HT1080 (cell line): ENCODE measurements around the gene TRDN. TPM values are rescaled to one million over a fixed set of nuclear protein-coding genes. Genes with fewer than 3 reads are reported as not detected.
"Not testable (repeated sequence)": the region's sequence is repeated elsewhere in the genome, so short reads cannot be mapped to it uniquely, and the experiment has no call there.

ENCODE experiments used
- DNase-seq: peaks from one replicate; pipeline ENCODE4 v3.0.0-alpha.2; 2015; ENCODE audit warnings: low read depth
- total RNA-seq: library from RNA; depleted of rRNA; stranded (reverse); fragments of >200 nt; shearing (Covaris generic); gene quantifications from 2 replicates; pipeline ENCODE4 v1.2.3, GENCODE V29; 2014

TRDN gene
- total RNA-seq, 1 experiment from 2014 or later = not detected

DNA sequence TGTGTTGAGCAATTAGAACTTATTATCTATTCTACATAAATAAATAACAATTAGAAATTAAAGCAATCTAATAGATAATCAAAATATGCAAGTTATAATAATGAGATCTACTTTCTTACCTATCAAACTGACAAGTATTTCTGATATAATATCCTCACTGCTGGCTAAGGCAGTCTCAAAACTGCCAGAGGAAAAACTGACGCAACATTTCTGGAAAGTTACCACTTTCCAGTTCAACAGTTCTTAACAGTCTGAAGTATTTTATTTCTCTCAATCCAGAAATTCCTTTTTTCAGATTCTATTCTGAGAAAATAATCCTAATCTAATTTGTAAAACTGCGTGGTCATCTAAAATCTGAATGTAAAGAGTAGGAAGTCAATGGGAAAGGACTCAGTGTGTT is 121.0 kb downstream of the TRDN start:
- DNase-seq = no peak

GRCh38 chr6:123509112-123509511 is 127.6 kb downstream of the TRDN start:
- no peak for DNase-seq

GRCh38 chr6:123508290-123508689 is 128.5 kb downstream of the TRDN start:
- DNase-seq = no peak

DNA sequence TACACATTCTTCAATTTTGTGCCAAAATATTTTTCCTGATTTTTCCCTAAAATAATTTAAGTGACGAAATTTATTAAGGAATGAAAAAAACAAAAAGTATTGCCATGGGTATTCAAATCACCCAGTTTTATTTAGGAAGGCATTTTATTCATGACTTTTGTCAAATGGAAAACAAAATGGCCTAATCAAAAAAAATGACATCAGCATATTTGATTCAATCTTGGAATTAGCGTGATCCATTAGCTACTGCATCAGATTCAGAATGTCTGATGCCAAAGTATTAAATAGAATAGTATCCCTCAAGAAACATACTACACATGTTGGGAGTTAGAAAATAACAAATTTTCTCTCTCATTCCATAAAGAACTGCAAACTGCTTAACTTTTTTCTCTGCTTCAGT is 129.2 kb downstream of the TRDN start:
- no peak for DNase-seq

- no peak for DNase-seq
Measured at GRCh38 chr6:123503619-123504018, 133.1 kb downstream of the TRDN start.

- DNase-seq = no peak
Measured at GRCh38 chr6:123497025-123497424, 139.7 kb downstream of the TRDN start.

- DNase-seq = no peak
Measured at GRCh38 chr6:123489589-123489988, 147.2 kb downstream of the TRDN start.

DNA sequence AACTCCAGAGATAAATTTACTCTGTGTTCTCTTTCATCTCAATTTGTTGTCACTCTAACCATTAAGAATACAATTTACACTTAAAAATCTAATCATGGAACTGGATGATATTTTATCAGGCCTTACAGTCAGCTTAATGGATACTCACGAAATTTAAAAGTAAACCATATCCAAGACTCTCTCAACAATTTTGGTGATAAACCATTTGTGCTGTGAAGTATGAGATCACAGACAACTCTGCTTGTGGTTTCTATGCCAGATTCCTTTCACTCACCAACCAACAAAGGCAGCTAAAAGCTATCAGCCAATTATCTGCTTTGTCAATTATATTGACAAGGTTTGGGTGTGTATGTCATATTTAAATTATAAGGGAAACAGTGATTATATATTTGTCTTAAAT is 155.8 kb downstream of the TRDN start:
- no peak for DNase-seq

DNA sequence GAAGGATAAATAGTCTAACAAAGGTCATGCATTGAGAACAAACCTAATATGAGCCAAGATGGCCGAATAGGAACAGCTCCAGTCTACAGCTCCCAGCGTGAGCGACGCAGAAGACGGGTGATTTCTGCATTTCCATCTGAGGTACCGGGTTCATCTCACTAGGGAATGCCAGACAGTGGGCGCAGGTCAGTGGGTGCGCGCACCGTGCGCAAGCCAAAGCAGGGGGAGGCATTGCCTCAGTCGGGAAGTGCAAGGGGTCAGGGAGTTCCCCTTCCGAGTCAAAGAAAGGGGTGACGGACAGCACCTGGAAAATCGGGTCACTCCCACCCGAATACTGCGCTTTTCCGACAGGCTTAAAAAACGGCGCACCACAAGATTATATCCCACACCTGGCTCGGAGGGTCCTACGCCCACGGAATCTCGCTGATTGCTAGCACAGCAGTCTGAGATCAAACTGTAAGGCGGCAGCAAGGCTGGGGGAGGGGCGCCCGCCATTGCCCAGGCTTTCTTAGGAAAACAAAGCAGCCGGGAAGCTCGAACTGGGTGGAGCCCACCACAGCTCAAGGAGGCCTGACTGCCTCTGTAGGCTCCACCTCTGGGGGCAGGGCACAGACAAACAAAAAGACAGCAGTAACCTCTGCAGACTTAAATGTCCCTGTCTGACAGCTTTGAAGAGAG is 164.6 kb downstream of the TRDN start:
- not testable (repeated sequence) for DNase-seq

- DNase-seq = peak; percentile 40
Measured at GRCh38 chr6:123467392-123467791, 169.4 kb downstream of the TRDN start.

DNA sequence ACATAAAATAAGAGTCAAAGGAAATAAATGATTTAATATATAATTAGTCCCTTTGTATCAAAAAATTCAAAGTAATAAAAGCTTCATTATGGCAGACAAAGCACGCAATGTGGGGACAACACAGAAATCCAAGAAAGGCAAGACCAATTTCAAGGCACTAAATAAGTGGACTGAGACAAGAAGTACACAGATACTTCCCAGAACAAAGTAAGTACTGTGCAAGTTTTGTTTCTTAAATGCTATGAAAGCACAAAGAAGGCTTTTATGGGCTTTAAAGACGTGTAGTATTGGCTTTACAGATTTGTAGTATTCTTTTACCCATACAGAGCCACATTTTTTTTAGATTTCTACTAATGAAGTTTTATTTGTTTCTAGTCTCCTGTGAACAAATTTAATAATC is 174.6 kb downstream of the TRDN start:
- no peak for DNase-seq

DNA sequence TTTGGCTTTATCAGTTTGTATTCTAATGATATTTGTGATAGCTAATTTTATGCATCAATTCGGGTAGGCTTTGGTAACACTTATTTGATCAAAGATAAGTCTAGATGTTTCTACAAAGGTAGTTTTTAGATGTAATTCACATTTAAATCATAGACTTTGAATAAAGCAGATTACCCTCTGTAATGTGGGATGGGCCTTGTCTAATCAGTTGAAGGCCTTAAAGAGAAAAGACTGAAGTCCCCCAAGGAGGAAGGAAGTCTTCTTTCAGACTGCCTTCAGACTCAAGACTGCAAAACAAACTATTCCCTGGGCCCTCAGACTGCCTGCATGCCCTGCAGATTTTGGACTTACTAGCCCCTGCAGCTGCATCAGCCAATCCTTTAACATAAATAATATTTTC is 178.5 kb downstream of the TRDN start:
- DNase-seq = no peak

GRCh38 chr6:123456836-123457235 is 179.9 kb downstream of the TRDN start:
- no peak for DNase-seq

GRCh38 chr6:123454448-123454847 is 182.3 kb downstream of the TRDN start:
- DNase-seq = no peak

GRCh38 chr6:123453071-123453470 is 183.7 kb downstream of the TRDN start:
- DNase-seq = not testable (repeated sequence)

GRCh38 chr6:123448306-123448884 is 188.4 kb downstream of the TRDN start:
- peak; percentile 11 for DNase-seq

- no peak for DNase-seq
Measured at GRCh38 chr6:123447315-123447937, 189.3 kb downstream of the TRDN start.

DNA sequence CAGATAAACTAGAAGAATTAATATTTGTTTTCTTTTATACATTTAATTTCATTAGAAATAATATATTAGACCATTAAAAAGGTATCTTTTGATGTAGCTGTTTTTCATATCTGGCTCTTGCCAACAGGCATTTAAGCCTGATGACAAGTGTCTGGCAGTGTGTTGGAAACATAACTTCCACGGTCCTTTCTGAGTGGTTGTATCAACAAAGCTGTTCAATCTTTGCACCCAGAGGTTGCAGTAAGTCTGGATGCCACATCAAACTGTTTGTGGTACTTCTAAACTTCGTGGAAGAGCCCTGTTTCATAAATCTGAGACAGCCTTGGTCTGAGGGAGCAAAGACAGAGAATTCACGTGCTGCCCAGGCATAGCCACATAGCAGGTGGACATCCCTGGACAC is 197.4 kb downstream of the TRDN start:
- no peak for DNase-seq

DNA sequence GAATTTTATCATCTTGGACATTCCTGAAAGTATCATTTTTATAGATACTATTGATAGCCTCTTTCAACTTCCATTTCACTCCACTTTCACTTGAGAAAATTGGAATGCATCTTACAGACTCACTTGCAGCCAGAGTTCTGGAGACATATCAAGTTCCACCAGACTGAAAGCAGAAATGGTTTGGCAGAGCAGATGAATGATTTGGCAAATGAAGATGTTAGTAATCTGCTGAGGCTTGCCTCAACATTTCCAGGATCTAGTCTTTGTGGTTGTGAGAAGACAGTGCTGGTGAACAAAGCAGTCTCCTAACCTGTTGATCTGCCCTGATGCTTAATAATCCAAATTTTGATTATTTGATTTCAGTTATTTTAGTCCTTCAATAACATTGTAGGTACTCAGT is 202.6 kb downstream of the TRDN start:
- DNase-seq = no peak

GRCh38 chr6:123430970-123431369 is 205.8 kb downstream of the TRDN start:
- no peak for DNase-seq

GRCh38 chr6:123427008-123427407 is 209.7 kb downstream of the TRDN start:
- DNase-seq = no peak

GRCh38 chr6:123423130-123423529 is 213.6 kb downstream of the TRDN start:
- no peak for DNase-seq

- DNase-seq = no peak
Measured at GRCh38 chr6:123420512-123420911, 216.2 kb downstream of the TRDN start.
